Uterus (tissue), 4 donors: ENCODE data around the gene STK33. TPM values are rescaled to one million over a fixed set of nuclear protein-coding genes. Genes with fewer than 3 reads are reported as not detected.

Source experiments
- DNase-seq, 2 donors: peaks; one replicate each; pipeline ENCODE4 v3.0.0-alpha.2; 2019 to 2020
- H3K27ac ChIP-seq, 2 donors: fragments of 200-600 bp; sonication (generic); 1 replicate in 1 of 2; 2 replicates in 1 of 2; pipeline ENCODE4 v1.5.1; 2016 to 2018
- H3K27me3 ChIP-seq, 2 donors: fragments of 200-600 bp; sonication (generic); one replicate each; pipeline ENCODE4 v1.5.1; 2018 to 2019; ENCODE audit warnings: control low read depth in 1 of 2
- H3K36me3 ChIP-seq, 2 donors: fragments of 200-600 bp; sonication (generic); one replicate each; pipeline ENCODE4 v1.5.1; 2019; ENCODE audit warnings: control low read depth in 1 of 2
- H3K4me1 ChIP-seq, 2 donors: fragments of 200-600 bp; sonication (generic); one replicate each; pipeline ENCODE4 v1.5.1; 2018 to 2019; ENCODE audit warnings: control low read depth in 1 of 2
- H3K4me3 ChIP-seq, 2 donors: fragments of 200-600 bp; sonication (generic); 1 replicate in 1 of 2; 2 replicates in 1 of 2; pipeline ENCODE4 v1.5.1; 2018 to 2019; ENCODE audit warnings: mild to moderate bottlenecking in 1 of 2
- H3K9me3 ChIP-seq, 2 donors: fragments of 200-600 bp; sonication (generic); one replicate each; pipeline ENCODE4 v1.5.1; 2019; ENCODE audit warnings: control low read depth in 1 of 2
- POLR2A ChIP-seq, 2 donors: fragments of 450-650 bp; IDR thresholded peaks; one replicate each; pipeline ENCODE4 v1.6.1; 2016; ENCODE audit warnings: antibody characterized with exemption in 2 of 2, mild to moderate bottlenecking in 1 of 2, moderate library complexity in 1 of 2
- intact Hi-C: fragments of 100-400 bp; cut with DNase I; formaldehyde crosslinking; loops from one replicate; pipeline ENCODE4 v1.15.1; 2023; ENCODE audit warnings: low total_unique reads
- total RNA-seq, 4 donors: library from RNA; depleted of rRNA in 3 of 4; stranded (reverse); fragments of >200 nt in 3 of 4; gene quantifications; one replicate each; pipeline versions ENCODE4 v1.1.0 to v1.2.4, GENCODE V29; 2014 to 2023
- TF ChIP-seq, protein P1 (sequence below), 4 experiments: fragments of 200-600 bp in 2 of 4; fragments of 450-650 bp in 2 of 4; sonication (generic) in 2 of 4; IDR thresholded peaks; one replicate each; pipeline ENCODE4 v1.5.1; 2016 to 2019; ENCODE audit warnings: antibody characterized with exemption in 4 of 4, mild to moderate bottlenecking in 2 of 4, moderate library complexity in 1 of 4
- donor health status: DM: yes; HTN: yes; CAD: no.

The STK33 gene
- total RNA-seq, 4 donors from 2014 or later = 12.4 to 30.7 (median 30.2) TPM

- intact Hi-C loops = no loop called here
- H3K4me1 ChIP-seq = no peaks in the 10 kb centered on the region
- no peak for DNase-seq
Measured at GRCh38 chr11:8351223-8351622, 242.8 kb downstream of the STK33 start.

GRCh38 chr11:8347978-8348377 is 246.1 kb downstream of the STK33 start:
- Histone ChIP-seq H3K4me1 (no peaks in the 10 kb centered on the region), H3K36me3 (no peaks in the 10 kb centered on the region), H3K27me3 (no peaks in the 10 kb centered on the region), H3K4me3 (no peak overlapping the region), H3K9me3 (no peaks in the 10 kb centered on the region), H3K27ac (no peak overlapping the region)
- TF ChIP-seq POLR2A (IDR thresholded peaks at IDR 0.05) = no peak
- TF ChIP-seq, protein P1, sequence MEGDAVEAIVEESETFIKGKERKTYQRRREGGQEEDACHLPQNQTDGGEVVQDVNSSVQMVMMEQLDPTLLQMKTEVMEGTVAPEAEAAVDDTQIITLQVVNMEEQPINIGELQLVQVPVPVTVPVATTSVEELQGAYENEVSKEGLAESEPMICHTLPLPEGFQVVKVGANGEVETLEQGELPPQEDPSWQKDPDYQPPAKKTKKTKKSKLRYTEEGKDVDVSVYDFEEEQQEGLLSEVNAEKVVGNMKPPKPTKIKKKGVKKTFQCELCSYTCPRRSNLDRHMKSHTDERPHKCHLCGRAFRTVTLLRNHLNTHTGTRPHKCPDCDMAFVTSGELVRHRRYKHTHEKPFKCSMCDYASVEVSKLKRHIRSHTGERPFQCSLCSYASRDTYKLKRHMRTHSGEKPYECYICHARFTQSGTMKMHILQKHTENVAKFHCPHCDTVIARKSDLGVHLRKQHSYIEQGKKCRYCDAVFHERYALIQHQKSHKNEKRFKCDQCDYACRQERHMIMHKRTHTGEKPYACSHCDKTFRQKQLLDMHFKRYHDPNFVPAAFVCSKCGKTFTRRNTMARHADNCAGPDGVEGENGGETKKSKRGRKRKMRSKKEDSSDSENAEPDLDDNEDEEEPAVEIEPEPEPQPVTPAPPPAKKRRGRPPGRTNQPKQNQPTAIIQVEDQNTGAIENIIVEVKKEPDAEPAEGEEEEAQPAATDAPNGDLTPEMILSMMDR (IDR thresholded peaks at IDR 0.05) = no peak
- no peak for DNase-seq
- intact Hi-C loops = no loop called here

More at GRCh38 chr11:8351223-8351622, 242.8 kb downstream of the STK33 start:
- H3K4me3 ChIP-seq = no peak overlapping the region
- H3K27me3 ChIP-seq = no peaks in the 10 kb centered on the region
- no peaks in the 10 kb centered on the region for H3K9me3 ChIP-seq
- no peaks in the 10 kb centered on the region for H3K36me3 ChIP-seq
- no peak overlapping the region for H3K27ac ChIP-seq
- TF ChIP-seq POLR2A (IDR thresholded peaks at IDR 0.05) = no peak
- TF ChIP-seq, protein P1 (IDR thresholded peaks at IDR 0.05) = no peak

DNA sequence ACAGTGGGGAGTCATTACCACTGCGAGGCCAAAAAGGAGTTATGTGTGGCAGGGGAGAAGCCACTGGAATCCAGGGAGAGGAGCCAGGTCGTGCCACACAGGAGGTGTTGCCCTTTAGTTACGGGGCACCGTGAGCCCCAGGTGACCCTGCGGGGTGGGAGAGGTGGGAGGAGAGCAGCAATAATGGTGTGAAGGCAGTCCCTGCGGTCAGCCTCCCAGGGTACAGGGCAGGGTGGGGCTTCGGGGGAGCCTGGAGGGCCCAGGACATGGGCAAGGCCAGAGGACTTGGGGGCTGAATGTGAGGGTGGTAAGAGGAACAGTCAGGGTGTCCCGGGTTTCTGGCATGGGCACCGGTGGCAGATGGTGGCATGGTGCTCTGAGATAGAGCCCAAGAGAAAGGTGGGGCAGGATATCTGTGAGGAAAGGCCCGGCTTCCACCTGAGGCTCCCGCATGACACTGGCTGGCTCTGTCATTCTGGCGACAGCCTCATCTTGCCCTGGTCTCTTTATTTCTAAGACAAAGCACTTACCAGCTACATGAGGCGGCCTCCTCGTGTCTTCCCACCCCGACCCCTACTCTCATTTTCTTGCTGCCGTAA is 247.8 kb downstream of the STK33 start:
- intact Hi-C loops = no loop called here
- Histone ChIP-seq H3K9me3 (no peaks in the 10 kb centered on the region), H3K4me1 (no peaks in the 10 kb centered on the region), H3K27ac (no peak overlapping the region), H3K36me3 (no peaks in the 10 kb centered on the region), H3K4me3 (no peak overlapping the region), H3K27me3 (no peaks in the 10 kb centered on the region)
- no peak for DNase-seq
- TF ChIP-seq, protein P1 (IDR thresholded peaks at IDR 0.05) = no peak
- no peak for TF ChIP-seq POLR2A (IDR thresholded peaks at IDR 0.05)

- H3K27ac ChIP-seq = no peak overlapping the region
- no peaks in the 10 kb centered on the region for H3K9me3 ChIP-seq
- H3K36me3 ChIP-seq = no peaks in the 10 kb centered on the region
- no peak overlapping the region for H3K4me3 ChIP-seq
- H3K4me1 ChIP-seq = no peaks in the 10 kb centered on the region
- no peaks in the 10 kb centered on the region for H3K27me3 ChIP-seq
- intact Hi-C loops = no loop called here
- TF ChIP-seq POLR2A (IDR thresholded peaks at IDR 0.05) = no peak
- TF ChIP-seq, protein P1 (IDR thresholded peaks at IDR 0.05) = no peak
- DNase-seq = no peak
Measured at GRCh38 chr11:8345179-8345578, 248.8 kb downstream of the STK33 start.

DNA sequence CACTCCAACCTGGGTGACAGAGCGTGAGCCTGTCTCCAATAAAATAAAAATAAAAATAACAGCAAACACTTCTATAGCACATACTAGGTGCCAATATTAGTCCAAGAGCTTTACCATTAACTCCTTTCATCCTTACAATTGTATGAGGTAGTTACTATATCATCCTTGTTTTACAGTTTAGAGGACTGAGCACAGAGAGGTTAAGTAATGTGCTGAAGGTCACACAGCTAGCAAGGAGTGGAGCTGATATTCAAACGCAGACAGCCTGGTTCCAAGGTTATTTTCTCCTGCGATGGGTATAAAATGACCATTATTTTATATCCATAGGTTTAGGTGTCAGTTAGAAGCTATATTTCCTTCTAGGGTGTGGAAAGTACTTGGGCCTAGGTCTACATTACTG is 249.7 kb downstream of the STK33 start:
- H3K4me3 ChIP-seq = no peak overlapping the region
- TF ChIP-seq POLR2A (IDR thresholded peaks at IDR 0.05) = no peak
- TF ChIP-seq, protein P1 (IDR thresholded peaks at IDR 0.05) = no peak

More for the DNA sequence above, 249.7 kb downstream of the STK33 start:
- intact Hi-C loops = no loop called here
- Histone ChIP-seq H3K27me3 (no peaks in the 10 kb centered on the region), H3K27ac (no peak overlapping the region), H3K4me1 (no peaks in the 10 kb centered on the region), H3K36me3 (no peaks in the 10 kb centered on the region), H3K9me3 (no peaks in the 10 kb centered on the region)
- DNase-seq = no peak
